GM18951 (cell line): ENCODE data around the gene LRRC19.

Experiments used
- POLR2A ChIP-seq: IDR thresholded peaks from 4 replicates; pipeline ENCODE4 v1.6.1; 2011; ENCODE audit warnings: mild to moderate bottlenecking; ENCODE audit not compliant: insufficient read length, insufficient read depth; ENCODE audit errors: extremely low read depth
- in situ Hi-C: fragments of 300-500 bp; cut with MboI; formaldehyde crosslinking; loops from one replicate; pipeline ENCODE4 v1.12.0; 2022; ENCODE audit warnings: low sequenced_read_pairs, mixed read lengths, inconsistent platforms; ENCODE audit not compliant: unreplicated experiment

The LRRC19 gene

GRCh38 chr9:26950521-26950920, 55.0 kb downstream of the LRRC19 start:
- TF ChIP-seq POLR2A, result no peak
- in situ Hi-C loops, result no loop called here

GRCh38 chr9:26949637-26950069, 55.8 kb downstream of the LRRC19 start:
- in situ Hi-C loops, result no loop called here
- TF ChIP-seq POLR2A, result no peak

- in situ Hi-C loops, result no loop called here
Observed at GRCh38 chr9:26947736-26948135, 57.7 kb downstream of the LRRC19 start.

GRCh38 chr9:26946753-26947727, 58.4 kb downstream of the LRRC19 start, which contains the start of gene PLAA:
Gene PLAA (minus strand): TSS chr9:26947242. CDS start chr9:26947045, 197 bp downstream.
- peak; percentile 74 for TF ChIP-seq POLR2A
- in situ Hi-C loops, result no loop called here

More at GRCh38 chr9:26947736-26948135, 57.7 kb downstream of the LRRC19 start:
- TF ChIP-seq POLR2A, result no peak

DNA sequence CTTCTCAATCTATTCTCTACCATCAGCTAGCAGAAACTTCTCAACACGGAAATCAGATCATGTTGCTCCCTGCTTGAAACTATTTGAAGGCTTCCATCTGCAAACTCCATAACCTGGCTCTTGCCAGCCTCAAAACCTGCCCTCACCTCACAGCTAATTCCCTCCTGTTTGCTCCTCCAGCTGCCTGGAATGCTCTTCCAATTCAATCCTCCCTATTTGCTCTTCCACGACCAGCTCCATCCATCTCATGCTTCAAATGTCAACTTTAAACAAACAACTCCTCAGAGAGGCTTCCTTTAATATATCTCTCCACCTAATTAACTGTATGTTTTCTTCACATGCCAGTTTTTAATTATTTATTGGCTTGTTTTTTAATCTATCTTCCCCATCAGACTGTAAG, 59.9 kb downstream of the LRRC19 start:
- in situ Hi-C loops, result no loop called here
- TF ChIP-seq POLR2A, result no peak
